ENCODE results near the gene TCF12.
"Not testable (repeated sequence)": the region's sequence is repeated elsewhere in the genome, so short reads cannot be mapped to it uniquely, and the experiment has no call there.

TCF12 gene

GRCh38 chr15:57135800-57136199 is 217.4 kb downstream of the TCF12 start:
- DNase-seq (ENCODE audit: low spot score) = no peak

GRCh38 chr15:57138349-57138788 is 219.9 kb downstream of the TCF12 start:
- peak; percentile 23 for DNase-seq (ENCODE audit: low spot score)

GRCh38 chr15:57143511-57144078 is 225.2 kb downstream of the TCF12 start:
- DNase-seq (ENCODE audit: low spot score) = no peak

DNA sequence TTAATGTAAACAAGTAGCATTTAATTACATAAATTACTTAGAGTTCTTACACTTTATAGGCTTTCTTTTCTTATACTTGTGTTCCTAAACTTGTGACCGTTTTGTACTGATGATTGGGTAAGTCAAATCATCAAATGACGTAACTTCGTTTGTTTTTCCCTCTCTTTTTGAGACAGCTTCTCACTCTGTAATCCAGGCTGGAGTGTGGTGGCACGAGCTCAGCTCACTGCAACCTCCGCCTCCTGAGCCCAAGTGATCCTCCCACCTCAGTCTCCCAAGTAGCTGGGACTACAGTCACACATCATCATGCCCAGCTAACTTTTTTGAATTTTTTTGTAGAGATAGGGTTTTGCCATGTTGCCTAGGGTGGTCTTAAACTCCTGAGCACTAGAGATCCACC is 226.0 kb downstream of the TCF12 start:
- DNase-seq (ENCODE audit: low spot score) = no peak

- no peak for DNase-seq (ENCODE audit: low spot score)
Observed at GRCh38 chr15:57146506-57147201, 228.2 kb downstream of the TCF12 start.

DNA sequence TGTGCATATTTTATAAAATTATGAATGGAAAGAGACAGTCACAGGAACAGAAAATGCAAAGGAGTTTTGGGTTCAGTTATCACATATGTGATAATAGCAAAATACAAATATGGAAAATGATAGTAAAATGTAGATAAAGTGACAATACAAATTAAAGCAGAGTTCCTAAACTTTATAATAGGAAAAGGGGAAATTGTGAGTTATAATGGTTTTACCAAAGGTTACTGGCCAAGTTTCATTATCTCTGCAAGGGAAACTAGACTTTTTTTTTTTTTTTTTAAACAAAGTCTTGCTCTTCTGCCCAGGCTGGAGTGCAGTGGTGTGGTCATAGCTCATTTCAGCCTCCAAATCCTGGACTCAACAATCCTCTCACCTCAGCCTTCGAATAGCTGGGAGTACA is 229.2 kb downstream of the TCF12 start:
- DNase-seq (ENCODE audit: low spot score) = no peak

- DNase-seq (ENCODE audit: low spot score) = no peak
Observed at GRCh38 chr15:57148262-57148661, 229.8 kb downstream of the TCF12 start.

GRCh38 chr15:57149196-57149595 is 230.8 kb downstream of the TCF12 start:
- no peak for DNase-seq (ENCODE audit: low spot score)

DNA sequence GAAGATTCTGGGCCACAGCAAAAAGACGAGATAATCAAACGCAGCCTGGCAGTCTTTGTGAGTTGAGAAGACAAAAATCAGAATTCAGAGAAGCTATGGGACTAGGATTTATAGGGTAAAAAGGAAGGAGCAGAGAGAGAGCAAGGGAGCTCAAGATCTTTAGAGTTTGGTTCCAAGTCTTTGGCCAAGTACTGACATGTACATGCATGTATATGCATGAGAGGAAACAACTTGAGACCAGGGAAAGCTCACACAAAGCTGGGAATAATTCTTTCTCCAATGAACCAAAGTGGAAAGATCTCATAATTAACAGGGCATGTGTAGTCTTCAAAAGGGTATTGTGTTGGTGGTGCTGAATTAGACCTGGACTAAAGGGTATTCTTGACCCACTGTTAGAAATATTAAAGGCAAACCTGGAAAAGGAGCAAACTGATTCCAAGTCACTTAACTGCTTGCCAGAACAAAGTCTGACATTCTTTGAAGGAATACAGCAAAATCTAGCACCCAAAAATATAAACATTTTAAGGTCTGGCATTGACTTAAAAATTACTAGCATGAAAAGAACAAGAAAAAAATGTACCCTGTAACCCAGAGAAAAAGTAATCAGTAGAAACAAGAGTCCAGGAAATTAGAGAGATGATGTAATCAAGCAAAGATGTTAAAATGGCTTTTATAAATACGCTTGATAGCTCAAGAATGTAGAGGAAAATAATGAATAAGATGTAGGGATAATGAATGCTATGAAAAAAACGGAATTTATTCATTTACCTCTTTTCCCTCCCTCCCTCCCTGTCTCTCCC is 231.8 kb downstream of the TCF12 start:
- no peak for DNase-seq (ENCODE audit: low spot score)

GRCh38 chr15:57150866-57151203 is 232.4 kb downstream of the TCF12 start:
- not testable (repeated sequence) for DNase-seq (ENCODE audit: low spot score)

GRCh38 chr15:57152133-57152532 is 233.7 kb downstream of the TCF12 start:
- DNase-seq (ENCODE audit: low spot score) = no peak

- no peak for DNase-seq (ENCODE audit: low spot score)
Observed at GRCh38 chr15:57152666-57153539, 234.5 kb downstream of the TCF12 start.

DNA sequence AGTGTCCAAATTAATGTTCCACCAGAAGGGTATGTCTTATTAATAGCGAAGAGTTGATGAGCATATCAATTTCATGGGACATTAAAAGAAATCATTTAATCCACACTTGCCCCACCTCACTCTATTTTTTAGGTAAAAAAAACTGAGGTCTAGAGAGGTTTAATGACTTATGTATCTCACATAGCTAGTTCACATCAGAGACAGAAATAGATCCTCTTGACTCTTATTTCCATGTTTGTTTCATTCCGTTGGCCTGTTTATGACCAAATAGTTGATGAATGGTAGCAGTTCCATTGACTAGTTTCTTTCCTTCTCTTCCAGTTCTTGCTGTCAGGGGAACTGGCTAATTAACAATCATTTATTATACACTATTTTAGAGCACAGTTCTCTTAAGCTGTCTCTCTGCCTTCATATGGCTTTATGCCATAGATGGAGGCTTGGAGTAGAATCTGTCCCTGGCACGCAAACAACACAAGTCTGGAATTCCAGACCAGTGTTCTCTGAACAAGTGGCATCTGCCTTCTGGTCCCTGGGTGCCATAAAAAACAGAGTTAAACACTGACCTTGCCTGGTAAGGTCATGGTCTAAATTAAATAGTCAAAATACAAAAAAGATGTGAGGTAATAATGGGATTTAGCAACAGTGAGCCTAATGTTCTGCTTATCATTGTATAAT is 237.9 kb downstream of the TCF12 start:
- no peak for DNase-seq (ENCODE audit: low spot score)

DNA sequence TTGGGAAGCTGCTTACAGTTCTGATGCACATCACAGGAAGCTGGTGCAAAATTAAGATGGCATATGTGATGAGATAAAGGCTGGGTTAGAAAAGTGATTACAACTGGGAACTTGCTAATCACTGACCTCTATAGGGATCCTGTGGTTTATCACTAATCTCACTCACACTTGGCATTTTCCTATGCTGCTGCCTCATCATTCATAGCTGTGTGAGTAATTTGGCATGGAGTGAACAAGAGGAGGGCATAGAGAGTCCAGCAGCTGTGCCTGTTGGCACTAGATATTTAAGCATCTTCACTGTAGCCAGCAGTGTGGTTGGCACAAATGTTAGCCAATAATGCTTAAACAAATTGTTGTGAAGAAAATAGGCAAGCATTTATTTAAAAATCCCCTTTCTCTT is 240.1 kb downstream of the TCF12 start:
- DNase-seq (ENCODE audit: low spot score) = no peak

DNA sequence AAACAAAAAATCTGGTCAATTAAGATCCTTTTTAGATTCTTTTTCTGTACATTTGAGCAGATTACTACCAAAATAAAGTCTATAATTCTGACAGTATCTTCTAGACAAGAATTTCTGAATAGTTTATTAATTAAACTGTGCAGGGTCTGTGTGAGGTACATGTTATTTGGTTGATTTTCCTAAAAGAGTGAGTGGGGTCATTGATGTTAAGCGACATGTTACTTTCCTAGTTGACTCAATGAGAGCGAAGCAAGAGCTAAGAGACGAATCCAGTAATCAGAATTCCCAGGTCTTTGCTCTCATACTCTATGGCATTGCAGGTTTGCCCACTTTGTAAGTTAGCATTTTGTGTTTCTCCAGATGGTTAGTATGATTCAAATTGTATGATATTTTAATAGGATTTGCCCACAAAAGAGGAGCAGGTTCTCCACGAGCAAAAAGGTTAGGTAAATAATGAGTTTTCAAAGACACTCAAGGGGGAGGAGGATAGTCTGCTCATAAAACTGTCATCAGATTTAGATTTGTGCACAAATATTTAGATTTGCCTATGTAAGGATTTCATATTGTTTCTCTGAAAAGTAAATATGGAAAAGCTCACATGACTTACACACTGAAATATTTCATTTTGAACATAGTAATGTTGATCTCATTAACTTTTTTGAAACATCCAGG is 240.7 kb downstream of the TCF12 start:
- DNase-seq (ENCODE audit: low spot score) = no peak

- DNase-seq (ENCODE audit: low spot score) = no peak
Observed at GRCh38 chr15:57159767-57160166, 241.3 kb downstream of the TCF12 start.

DNA sequence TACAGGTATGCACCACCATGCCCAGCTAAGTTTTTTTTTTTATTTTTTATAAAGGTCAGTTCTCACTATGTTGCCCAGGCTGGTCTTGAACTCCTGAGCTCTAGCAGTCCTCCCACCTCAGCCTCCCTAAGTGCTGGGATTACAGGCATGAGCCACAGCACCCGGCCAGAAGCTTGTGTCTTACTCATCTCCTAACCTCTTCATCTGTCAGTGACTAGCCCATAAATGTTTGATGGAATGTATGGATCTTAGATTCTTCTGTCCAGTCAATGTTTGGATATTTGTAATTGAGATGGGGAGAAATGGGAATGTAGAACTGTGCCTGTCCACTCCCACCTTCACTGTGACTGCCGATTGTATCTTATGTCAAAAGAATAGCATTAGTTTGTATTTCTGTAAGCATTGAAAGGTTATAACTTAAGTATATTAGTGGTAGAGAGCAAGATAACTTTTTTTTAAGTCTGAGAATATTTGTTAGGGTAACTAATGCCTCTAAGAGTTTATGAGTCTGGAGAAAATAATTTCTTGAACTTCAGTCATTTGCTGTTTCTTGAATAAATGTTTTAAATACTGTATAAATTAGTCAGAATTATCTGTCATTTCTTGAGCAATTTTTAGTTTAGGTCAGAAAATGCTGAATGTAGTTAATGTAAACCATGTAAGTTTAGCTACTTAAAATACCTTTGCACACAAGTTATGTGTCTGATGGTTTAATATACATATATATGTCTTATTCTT is 242.5 kb downstream of the TCF12 start:
- DNase-seq (ENCODE audit: low spot score) = no peak

DNA sequence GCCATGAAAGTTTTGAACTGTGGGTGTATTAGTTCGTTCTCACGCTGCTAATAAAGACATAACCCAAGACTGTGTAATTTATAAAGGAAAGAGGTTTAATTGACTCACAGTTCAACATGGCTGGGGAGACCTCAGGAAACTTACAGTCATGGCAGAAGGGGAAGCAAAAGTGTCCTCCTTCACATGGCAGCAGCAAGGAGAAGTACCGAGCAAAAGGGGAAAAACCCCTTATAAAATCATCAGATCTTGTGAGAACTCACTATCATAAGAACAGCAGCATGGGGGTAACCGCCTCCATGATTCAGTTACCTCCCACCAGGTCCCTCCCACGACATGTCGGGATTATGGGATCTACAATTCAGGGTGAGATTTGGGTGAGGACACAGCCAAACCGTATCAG is 245.8 kb downstream of the TCF12 start:
- DNase-seq (ENCODE audit: low spot score) = not testable (repeated sequence)

- no peak for DNase-seq (ENCODE audit: low spot score)
Observed at GRCh38 chr15:57165992-57166391, 247.5 kb downstream of the TCF12 start.

- no peak for DNase-seq (ENCODE audit: low spot score)
Observed at GRCh38 chr15:57167821-57168395, 249.5 kb downstream of the TCF12 start.
